Sigmoid colon (tissue), 4 donors: ENCODE data around the gene PIP5K1C.

ENCODE experiments used
- EP300 ChIP-seq, 4 donors: sonication (generic); formaldehyde crosslinking; IDR thresholded peaks; one replicate each; pipeline ENCODE4 v1.6.1; 2017; ENCODE audit warnings: antibody characterized with exemption in 4 of 4
- POLR2A ChIP-seq, 2 donors: fragments of 450-650 bp; IDR thresholded peaks; one replicate each; pipeline ENCODE4 v1.6.1; 2016; ENCODE audit warnings: antibody characterized with exemption in 2 of 2, mild to moderate bottlenecking in 2 of 2, moderate library complexity in 2 of 2
- POLR2AphosphoS5 ChIP-seq, 4 donors: sonication (generic); formaldehyde crosslinking; IDR thresholded peaks; one replicate each; pipeline ENCODE4 v1.6.1; 2017; ENCODE audit warnings: antibody characterized with exemption in 4 of 4
- TF ChIP-seq, protein P1 (sequence below), 4 experiments: fragments of 450-650 bp in 3 of 4; fragments of 200-600 bp in 1 of 4; IDR thresholded peaks; one replicate each; pipeline ENCODE4 v1.5.1; 2016 to 2019; ENCODE audit warnings: antibody characterized with exemption in 4 of 4, mild to moderate bottlenecking in 3 of 4, moderate library complexity in 2 of 4

GRCh38 chr19:3589439-3589838 is 110.8 kb downstream of the PIP5K1C start:
- TF ChIP-seq POLR2AphosphoS5 (IDR thresholded peaks at IDR 0.05) (no peak), EP300 (IDR thresholded peaks at IDR 0.05) (no peak), POLR2A (IDR thresholded peaks at IDR 0.05) (no peak)
- TF ChIP-seq, protein P1, sequence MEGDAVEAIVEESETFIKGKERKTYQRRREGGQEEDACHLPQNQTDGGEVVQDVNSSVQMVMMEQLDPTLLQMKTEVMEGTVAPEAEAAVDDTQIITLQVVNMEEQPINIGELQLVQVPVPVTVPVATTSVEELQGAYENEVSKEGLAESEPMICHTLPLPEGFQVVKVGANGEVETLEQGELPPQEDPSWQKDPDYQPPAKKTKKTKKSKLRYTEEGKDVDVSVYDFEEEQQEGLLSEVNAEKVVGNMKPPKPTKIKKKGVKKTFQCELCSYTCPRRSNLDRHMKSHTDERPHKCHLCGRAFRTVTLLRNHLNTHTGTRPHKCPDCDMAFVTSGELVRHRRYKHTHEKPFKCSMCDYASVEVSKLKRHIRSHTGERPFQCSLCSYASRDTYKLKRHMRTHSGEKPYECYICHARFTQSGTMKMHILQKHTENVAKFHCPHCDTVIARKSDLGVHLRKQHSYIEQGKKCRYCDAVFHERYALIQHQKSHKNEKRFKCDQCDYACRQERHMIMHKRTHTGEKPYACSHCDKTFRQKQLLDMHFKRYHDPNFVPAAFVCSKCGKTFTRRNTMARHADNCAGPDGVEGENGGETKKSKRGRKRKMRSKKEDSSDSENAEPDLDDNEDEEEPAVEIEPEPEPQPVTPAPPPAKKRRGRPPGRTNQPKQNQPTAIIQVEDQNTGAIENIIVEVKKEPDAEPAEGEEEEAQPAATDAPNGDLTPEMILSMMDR (IDR thresholded peaks at IDR 0.05): no peak
